DND-41 (cell line): Measurements from ENCODE around the gene FRMD3.

Experiments
- EZH2 ChIP-seq: IDR thresholded peaks from 3 replicates; pipeline ENCODE4 v1.6.1; 2012; ENCODE audit warnings: borderline replicate concordance, low read depth, mild to moderate bottlenecking, moderate library complexity, low read length, inconsistent platforms; ENCODE audit not compliant: severe bottlenecking
- TF ChIP-seq, protein P1 (sequence below): IDR thresholded peaks from 2 replicates; pipeline ENCODE4 v1.5.1; 2012; ENCODE audit warnings: borderline replicate concordance, low read length, moderate library complexity, mild to moderate bottlenecking; ENCODE audit not compliant: poor library complexity, severe bottlenecking; ENCODE audit errors: extremely low read depth

GRCh38 chr9:83533296-83533695 lies 4.9 kb downstream of the FRMD3 start:
- TF ChIP-seq, protein P1, sequence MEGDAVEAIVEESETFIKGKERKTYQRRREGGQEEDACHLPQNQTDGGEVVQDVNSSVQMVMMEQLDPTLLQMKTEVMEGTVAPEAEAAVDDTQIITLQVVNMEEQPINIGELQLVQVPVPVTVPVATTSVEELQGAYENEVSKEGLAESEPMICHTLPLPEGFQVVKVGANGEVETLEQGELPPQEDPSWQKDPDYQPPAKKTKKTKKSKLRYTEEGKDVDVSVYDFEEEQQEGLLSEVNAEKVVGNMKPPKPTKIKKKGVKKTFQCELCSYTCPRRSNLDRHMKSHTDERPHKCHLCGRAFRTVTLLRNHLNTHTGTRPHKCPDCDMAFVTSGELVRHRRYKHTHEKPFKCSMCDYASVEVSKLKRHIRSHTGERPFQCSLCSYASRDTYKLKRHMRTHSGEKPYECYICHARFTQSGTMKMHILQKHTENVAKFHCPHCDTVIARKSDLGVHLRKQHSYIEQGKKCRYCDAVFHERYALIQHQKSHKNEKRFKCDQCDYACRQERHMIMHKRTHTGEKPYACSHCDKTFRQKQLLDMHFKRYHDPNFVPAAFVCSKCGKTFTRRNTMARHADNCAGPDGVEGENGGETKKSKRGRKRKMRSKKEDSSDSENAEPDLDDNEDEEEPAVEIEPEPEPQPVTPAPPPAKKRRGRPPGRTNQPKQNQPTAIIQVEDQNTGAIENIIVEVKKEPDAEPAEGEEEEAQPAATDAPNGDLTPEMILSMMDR: no peak
- no peak for TF ChIP-seq EZH2
